ENCODE measurements around the gene RHOXF1.

DNA sequence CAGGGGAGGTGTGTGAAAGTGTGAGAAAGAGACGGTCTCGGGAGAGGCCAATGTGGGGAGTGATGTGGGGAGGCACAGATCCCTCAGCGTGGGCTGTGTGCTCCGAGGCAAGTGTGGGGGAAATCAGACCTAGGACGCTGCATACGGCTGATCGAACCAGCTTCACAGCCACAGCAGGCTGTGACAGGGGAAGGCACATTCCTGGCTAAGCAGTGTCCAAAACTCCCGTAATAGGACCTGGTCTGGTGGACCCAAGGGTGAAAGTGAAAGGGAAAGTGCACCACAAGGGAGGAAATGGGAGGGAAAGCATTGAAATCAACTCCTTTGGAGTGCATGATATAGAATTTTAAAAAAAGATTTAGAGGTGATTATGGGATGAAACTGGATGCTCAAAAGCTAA, 31.8 kb upstream of the RHOXF1 start:
- TF ChIP-seq ZNF274 (IDR thresholded peaks at IDR 0.05; ENCODE audit: low read depth, low read length): no peak
- no peak for TF ChIP-seq YY1 (IDR thresholded peaks at IDR 0.05; ENCODE audit: insufficient read depth, insufficient read length)
- TF ChIP-seq SUZ12 (IDR thresholded peaks at IDR 0.05; ENCODE audit: extremely low read depth, insufficient read depth, insufficient read length): no peak
